SK-N-DZ (cell line): Measurements from ENCODE around the gene CARD14.
"Not testable (repeated sequence)": the region's sequence is repeated elsewhere in the genome, so short reads cannot be mapped to it uniquely, and the experiment has no call there.

Source experiments
- DNase-seq: peaks from one replicate; pipeline ENCODE4 v3.0.0-alpha.2; 2015; ENCODE audit warnings: low spot score

The CARD14 gene

DNA sequence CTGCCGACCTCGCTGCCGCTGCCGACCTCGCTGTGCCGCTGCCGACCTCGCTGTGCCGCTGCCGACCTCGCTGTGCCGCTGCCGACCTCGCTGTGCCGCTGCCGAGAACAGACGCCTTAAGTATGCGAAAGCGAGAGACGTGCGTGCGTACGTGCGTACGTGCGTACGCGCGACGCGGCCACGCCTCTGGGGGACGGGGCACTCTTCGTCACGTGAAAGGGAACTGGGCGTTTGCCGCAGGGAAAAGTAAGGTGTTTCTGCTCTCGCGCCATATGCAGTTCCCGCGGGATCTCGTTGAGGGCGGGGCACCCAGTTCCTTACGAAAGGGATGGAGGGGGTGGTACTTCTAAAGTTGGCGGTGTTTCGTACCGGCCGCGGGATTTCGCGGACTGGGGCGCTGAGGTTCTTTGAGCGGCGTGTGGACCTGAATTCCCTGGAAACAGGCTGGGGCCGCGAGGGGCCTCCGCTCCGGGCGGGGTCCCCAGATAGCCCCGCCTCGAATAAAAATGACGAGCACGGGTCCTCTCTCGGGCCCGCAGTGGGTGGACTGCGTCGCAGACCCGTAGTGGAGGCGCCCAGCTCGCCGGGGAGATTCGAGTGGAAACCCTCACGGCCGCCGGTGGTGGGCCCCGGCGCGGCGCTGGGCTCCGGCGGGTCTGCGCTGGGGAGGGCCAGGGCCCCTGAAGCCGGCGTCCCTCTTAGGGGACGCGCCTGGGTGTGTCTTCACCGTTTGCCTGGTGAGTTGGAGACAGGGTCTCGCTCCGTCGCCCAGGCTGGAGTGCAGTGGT, 22.6 kb upstream of the CARD14 start, which contains the start of gene EIF4A3:
Gene EIF4A3 (minus strand): TSS at position 94 of the 788 bp plus-strand sequence. CDS start 167 bp downstream, outside the sequence.
- DNase-seq = peak; percentile 99

DNA sequence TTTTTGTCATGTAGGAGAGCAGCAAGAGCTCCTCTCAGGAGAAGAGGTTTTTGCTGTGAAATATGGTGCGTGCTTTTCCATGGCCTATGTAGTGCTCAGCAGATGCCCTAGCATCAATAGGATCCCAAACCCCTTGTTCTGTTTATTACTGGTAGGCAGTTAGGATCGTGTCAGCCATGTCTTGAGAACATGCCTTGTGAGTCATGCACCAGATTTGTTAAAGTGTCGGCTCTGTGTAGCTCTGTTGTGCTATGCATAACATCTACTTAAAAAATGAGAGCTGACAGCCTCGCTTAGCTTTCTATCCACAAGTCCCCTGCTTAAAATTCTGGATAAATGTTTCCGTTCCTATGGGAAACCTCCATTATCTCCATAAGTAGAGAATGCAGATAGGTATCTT, 18.5 kb upstream of the CARD14 start:
- DNase-seq = no peak

DNA sequence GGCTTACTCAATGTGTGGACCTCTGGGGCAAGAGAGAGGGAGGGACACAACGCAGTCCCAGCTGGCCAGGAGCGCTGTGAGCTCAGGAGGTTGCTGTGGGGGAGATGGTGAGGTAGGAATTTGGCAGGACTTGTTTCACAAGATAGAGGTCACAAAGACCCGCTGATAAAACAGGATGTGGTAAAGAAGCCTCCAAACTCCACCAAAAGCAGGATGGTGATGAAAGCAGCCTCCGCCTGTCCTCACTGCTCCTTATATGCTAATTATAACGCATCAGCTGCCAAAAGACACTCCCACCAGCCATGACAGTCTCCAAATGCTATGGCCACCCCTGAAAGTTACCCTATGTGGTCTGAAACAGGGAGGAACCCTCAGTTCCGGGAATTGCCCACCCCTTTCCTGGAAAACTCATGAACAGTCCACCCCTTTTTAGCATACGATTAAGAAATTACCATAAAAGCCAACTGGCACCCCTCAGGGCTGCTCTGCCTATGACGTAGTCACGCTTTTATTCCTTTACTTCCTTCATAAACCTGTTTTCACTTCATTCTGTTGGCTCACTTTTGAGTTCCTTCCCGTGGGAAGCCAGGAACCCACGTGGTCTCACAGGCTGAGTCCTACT, 17.6 kb upstream of the CARD14 start:
- DNase-seq = no peak

- DNase-seq = no peak
Measured at GRCh38 chr17:80153004-80153403, 16.8 kb upstream of the CARD14 start.

DNA sequence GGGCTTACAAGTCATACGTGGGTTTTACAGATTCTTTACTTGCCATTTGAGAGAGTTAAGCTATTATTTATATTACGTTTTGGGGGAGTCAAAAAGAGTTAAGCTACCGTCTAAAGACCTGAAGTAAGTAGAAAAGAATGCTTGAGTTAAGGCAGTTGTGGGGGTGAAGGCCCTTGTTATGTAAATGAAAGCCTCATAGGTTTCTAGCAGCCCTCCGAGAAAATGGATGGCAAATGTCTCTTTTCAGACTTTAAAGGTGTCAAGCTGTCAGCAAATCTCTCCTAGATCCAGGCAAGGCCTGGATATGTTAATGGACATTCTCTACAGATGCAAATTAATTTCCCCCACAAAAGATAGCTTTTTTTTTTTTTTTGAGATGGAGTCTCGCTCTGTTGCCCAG, 15.7 kb upstream of the CARD14 start:
- DNase-seq = no peak

DNA sequence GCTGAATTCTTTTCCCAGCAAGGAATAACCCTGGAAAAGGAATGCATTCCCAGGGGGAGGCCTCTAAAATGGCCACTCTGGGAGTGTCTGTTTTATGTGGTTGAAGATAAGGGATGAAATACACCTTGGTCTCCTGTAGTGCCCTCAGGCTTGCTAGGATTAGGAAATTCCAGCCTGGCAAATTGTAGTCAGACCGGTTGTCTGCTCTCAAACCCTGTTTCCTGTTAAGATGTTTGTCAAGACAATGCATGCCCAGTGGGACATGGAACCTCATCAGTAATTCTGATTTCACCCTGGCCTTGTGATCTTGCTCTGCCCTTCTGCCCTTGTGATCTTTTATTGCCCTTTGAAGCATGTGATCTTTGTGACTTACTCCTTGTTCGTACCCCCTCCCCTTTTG, 14.2 kb upstream of the CARD14 start:
- DNase-seq = not testable (repeated sequence)

DNA sequence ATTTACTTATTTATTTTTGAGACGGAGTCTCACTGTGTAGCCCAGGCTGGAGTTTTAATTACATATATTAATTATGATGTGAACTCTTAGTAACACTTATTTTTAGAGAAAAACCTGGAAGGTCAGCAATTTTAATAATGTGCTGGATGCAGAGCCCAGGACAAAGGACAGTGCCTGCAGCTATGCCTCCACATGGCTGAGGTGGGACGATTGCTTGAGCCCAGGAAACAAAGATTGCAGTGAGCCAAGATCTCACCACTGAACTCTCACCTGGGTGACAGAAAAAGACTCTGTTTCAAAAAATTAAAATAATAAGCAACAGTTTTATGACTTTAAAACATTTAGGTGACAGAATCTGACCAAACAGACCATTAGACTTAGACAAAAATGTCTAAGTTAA, 11.0 kb upstream of the CARD14 start:
- no peak for DNase-seq

DNA sequence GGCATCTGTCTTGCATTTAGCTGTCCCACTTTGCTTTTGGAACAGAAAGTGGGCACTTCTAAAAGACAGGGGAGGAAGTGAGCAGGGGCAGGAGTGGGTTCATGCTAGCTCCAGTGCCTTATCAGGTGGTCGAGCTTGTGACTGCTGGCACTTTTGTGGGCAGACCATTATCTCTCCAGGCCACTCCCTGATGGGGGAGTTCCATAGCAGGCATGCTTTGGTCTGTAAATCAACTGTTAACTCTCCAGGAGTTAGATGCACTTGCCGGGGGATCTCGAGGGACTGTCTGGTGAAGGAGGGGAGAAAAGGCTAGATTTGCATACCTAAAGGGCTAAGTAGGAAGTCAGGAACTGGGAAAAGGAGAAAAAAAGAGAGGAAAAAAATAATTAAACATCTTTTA, 9.3 kb upstream of the CARD14 start:
- no peak for DNase-seq

DNA sequence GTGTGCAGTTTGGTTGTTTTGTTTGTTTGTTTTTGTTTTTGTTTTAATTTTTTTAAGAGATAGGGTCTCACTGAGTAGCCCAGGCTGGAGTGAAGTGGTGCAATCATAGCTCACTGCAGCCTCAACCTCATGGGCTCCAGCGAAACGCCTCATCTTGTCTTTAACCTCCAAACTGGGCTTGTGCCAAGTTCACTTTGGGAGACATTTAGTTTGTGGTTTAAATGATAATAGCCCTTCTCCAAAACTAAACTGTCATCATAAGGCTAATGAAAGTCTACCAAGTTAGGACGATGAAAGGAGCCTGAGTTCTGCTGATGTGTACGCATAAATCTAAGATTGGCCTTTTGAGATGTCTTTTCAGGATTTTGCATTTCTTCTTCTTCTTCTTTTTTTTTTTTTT, 6.5 kb upstream of the CARD14 start:
- DNase-seq = no peak

GRCh38 chr17:80164185-80164584, 5.6 kb upstream of the CARD14 start:
- DNase-seq = no peak

DNA sequence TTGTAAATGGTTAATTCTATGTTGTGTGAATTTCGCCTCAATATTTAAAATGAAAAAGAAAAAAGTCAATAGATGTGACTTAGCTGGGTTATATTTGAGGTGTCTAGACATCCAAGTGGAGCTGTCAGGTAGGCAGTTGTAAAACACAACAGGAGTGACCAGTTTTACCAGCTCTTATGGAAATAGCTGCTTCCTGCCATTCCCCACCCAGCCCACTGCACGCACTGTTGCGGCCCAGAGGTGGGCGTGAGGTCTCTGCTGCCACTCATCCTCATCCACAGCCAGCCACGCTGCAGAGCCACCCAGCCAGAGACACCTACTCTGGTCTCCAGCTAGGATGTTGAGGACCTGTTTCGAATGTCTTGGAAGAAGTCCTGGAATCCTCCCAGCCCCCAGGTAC, 3.4 kb upstream of the CARD14 start:
- DNase-seq = no peak

- no peak for DNase-seq
Measured at GRCh38 chr17:80168371-80168770, 1.5 kb upstream of the CARD14 start.

GRCh38 chr17:80169107-80169506, 723 bp upstream of the CARD14 start:
- DNase-seq = no peak

DNA sequence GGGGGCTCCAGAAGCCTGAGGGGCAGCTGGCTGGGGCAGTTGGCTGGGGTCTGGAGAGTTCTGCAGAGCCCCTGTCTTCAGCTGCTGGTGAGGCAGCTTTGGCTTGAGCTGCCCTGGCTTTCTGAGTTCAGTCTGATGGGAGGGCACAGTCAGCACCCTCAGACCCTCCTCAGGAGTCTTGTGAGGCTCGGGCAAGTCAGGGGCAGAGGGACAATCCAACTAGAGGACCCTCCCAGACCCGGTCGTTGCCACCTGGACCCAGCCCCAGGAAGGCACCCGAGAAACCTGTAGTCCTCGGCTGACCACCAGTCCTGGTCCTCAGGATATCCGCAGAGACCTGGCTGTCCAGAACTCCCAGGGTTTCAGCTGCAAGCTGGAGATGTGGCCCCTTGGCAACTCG, 1.9 kb downstream of the CARD14 start:
- DNase-seq = no peak

GRCh38 chr17:80173126-80173525, 3.3 kb downstream of the CARD14 start:
- no peak for DNase-seq

- DNase-seq = no peak
Measured at GRCh38 chr17:80173916-80174315, 4.1 kb downstream of the CARD14 start.

DNA sequence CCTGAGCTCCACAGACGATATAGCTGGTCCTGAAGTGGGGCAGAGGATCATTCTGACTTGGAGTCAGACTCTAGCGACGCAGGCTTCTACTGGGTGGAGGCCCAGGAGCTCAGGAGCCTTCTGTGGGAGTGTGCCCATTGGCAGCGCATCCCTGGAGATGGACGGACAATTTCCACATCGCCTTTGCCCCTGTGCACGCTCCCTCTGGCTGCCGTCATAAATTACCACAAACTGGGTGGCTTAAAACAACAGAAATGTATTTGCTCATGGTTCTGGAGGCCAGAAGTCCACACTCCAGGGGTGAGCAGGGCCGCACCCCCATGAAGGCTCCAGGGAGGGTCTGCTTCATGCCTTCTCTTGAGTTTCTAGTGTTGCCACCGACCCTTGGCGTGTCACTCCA, 6.9 kb downstream of the CARD14 start:
- DNase-seq = no peak

- DNase-seq = no peak
Measured at GRCh38 chr17:80177986-80178595, 8.3 kb downstream of the CARD14 start.

DNA sequence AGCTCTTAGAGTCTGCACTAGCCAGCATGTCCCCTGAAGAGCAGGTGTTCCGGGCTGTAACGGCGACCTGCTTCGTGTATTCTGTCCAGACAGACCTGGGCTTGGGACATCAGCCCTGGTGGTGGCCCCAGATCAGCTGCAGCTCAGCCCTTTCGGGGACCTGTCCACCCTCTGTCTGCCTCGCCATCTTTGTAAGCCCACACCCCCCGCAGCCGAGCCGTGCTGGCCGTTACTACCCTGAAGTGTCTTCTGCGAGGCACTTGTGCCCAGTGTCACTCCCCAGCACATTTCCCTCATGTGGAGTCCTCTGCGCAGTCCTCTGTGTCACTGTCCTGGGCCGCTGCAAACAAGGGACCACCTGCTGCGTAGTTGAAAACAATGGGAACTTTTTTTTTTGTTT, 10.4 kb downstream of the CARD14 start:
- DNase-seq = no peak

DNA sequence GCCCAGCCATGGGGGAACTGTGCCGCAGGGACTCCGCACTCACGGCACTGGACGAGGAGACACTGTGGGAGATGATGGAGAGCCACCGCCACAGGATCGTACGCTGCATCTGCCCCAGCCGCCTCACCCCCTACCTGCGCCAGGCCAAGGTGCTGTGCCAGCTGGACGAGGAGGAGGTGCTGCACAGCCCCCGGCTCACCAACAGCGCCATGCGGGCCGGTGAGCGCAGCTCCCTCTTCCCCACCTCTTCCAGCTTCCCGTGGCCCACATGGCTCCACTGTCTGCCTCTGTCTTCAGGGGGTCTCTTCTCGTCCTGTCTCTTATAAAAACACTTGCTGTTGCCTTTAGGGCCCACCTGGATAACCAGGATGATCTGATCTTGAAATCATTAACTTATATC, 11.6 kb downstream of the CARD14 start:
- no peak for DNase-seq

DNA sequence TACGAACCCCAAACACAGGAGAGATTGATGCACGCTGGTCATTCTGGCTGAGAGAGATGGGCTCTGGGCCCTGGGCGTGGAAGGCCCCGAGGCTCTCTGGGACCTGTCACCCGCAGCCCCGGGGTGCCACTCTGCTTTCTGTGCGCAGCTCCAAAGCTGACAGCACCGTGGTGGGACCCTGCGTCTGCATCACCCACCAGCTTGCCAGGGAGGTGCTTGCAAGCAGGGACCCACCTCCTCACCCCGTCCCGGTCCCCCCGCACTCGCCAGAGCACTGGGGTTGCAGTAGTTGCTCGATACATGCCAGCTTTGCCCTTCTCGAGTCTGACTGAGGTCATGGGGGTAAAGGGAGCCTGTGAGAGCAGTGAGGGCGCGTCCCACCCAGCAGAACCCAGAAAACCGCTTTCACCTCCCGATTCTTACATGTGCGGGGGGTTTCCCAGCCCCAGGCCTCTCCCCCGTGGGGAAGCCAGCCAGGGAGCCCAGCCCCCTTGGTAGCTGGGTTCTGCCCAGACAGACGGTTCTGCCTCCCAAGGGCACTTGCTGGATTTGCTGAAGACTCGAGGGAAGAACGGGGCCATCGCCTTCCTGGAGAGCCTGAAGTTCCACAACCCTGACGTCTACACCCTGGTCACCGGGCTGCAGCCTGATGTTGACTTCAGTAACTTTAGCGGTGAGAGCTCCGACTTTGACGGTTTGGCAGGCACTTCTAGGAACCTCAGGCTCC, 12.5 kb downstream of the CARD14 start:
- no peak for DNase-seq

DNA sequence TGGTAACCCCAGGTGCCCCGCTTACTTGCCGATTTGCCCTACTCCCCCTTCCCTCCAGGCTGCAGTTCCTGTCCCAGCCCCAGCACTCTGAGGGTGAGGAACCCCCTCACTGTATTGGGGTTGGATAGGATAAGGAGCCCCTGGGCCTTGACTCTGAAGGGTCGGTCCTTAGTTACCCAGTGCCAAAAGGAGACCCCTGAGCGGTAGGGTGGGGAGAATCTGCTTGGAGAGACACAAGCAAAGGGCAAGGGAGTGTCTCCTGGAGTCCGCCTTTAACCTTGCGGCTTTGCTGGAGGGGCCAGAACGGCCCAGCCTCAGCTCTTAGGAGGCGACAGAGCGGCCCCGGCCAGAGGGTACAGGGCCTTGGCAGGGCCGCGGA, 13.0 kb downstream of the CARD14 start:
- DNase-seq = no peak
